DOHH2 (cell line): ENCODE measurements around the gene KLK12.

Source experiments
- H3F3A ChIP-seq: fragments of 200-600 bp; sonication (generic), shearing (Covaris generic); 2 replicates; pipeline ENCODE4 v1.6.0; 2016; ENCODE audit warnings: antibody characterized with exemption, mild to moderate bottlenecking; ENCODE audit not compliant: control insufficient read depth, insufficient read depth
- H3K27ac ChIP-seq: fragments of 200-600 bp; sonication (generic); 2 replicates; pipeline ENCODE4 v1.5.1; 2014; ENCODE audit warnings: low read depth, mild to moderate bottlenecking, low read length, moderate library complexity
- H3K27me3 ChIP-seq: fragments of 200-600 bp; sonication (generic); 2 replicates; pipeline ENCODE4 v1.6.1; 2014; ENCODE audit warnings: mild to moderate bottlenecking, low read length, mixed read lengths; ENCODE audit not compliant: control insufficient read depth
- H3K36me3 ChIP-seq: fragments of 200-600 bp; sonication (generic); 2 replicates; pipeline ENCODE4 v1.6.1; 2014; ENCODE audit warnings: mild to moderate bottlenecking, low read length, moderate library complexity, mixed read lengths; ENCODE audit not compliant: control insufficient read depth
- H3K4me1 ChIP-seq: fragments of 200-600 bp; sonication (generic); 2 replicates; pipeline ENCODE4 v1.6.1; 2014; ENCODE audit warnings: mild to moderate bottlenecking, low read length, mixed read lengths; ENCODE audit not compliant: control insufficient read depth
- H3K4me2 ChIP-seq: fragments of 200-600 bp; sonication (generic); 2 replicates; pipeline ENCODE4 v1.6.0; 2014; ENCODE audit warnings: mild to moderate bottlenecking, low read length, moderate library complexity
- H3K4me3 ChIP-seq: fragments of 200-600 bp; sonication (generic); 2 replicates; pipeline ENCODE4 v1.5.1; 2014; ENCODE audit warnings: mild to moderate bottlenecking, low read length, mixed read lengths
- H3K79me2 ChIP-seq: fragments of 200-600 bp; sonication (generic); 2 replicates; pipeline ENCODE4 v1.6.1; 2014; ENCODE audit warnings: mild to moderate bottlenecking, low read length, mixed read lengths; ENCODE audit not compliant: control insufficient read depth
- H3K9me2 ChIP-seq: fragments of 200-600 bp; sonication (generic); replicated peaks from 2 replicates; pipeline ENCODE4 v1.6.1; 2014; ENCODE audit warnings: mild to moderate bottlenecking, low read length, mixed read lengths; ENCODE audit not compliant: control insufficient read depth
- H3K9me3 ChIP-seq: fragments of 200-600 bp; sonication (generic); 2 replicates; pipeline ENCODE4 v1.6.1; 2014; ENCODE audit warnings: antibody characterized with exemption, low read length, mixed read lengths; ENCODE audit not compliant: control insufficient read depth, insufficient read depth
- H4K20me1 ChIP-seq: fragments of 200-600 bp; sonication (generic); 2 replicates; pipeline ENCODE4 v1.6.0; 2014; ENCODE audit warnings: low read depth, mild to moderate bottlenecking, antibody characterized with exemption, low read length, moderate library complexity; ENCODE audit not compliant: control insufficient read depth, insufficient read depth
- EZH2phosphoT487 ChIP-seq: fragments of 200-600 bp; sonication (generic); IDR thresholded peaks from 2 replicates; pipeline ENCODE4 v1.6.1; 2017; ENCODE audit warnings: borderline replicate concordance, mild to moderate bottlenecking, antibody characterized with exemption, low read length, moderate library complexity, mixed read lengths
- TF ChIP-seq, protein P1 (sequence below): fragments of 200-600 bp; sonication (generic); IDR thresholded peaks from one replicate; pipeline ENCODE4 v1.5.1; 2014; ENCODE audit warnings: antibody characterized with exemption, mild to moderate bottlenecking, low read depth, low read length; ENCODE audit not compliant: poor library complexity, severe bottlenecking

The KLK12 gene

DNA sequence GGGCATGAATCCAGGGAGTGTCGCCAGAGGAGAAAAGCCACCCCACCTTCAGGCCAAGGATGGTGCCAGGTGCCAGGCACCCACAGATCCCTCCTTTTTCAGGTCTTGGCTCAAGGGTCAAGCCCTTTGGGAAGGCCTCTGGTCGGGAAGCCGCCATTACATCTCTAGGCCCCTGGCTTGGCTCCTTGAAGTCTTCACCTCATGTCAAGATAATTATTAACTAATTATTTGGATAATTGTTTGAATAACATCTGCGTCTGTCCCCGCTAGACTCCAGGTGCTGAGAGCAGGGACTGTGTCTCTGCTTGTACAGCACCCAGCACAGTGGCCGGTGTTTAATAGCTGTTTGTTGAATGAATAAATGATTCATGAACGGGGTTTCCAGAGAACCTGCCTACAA, 28.9 kb upstream of the KLK12 start:
- Histone ChIP-seq H3K4me3 (no peak overlapping the region), H3K27ac (no peak overlapping the region), H3K4me1 (no peaks in the 10 kb centered on the region), H4K20me1 (no peaks in the 10 kb centered on the region), H3K4me2 (no peak overlapping the region), H3K27me3 (0 out of 2 replicates have a peak, but pooled peaks cover 4% of the 10 kb centered on the region), H3K79me2 (no peaks in the 10 kb centered on the region), H3K9me3 (no peaks in the 10 kb centered on the region), H3K36me3 (no peaks in the 10 kb centered on the region), H3F3A (no peaks in the 10 kb centered on the region), H3K9me2 (no peaks in the 10 kb centered on the region)
- TF ChIP-seq, protein P1, sequence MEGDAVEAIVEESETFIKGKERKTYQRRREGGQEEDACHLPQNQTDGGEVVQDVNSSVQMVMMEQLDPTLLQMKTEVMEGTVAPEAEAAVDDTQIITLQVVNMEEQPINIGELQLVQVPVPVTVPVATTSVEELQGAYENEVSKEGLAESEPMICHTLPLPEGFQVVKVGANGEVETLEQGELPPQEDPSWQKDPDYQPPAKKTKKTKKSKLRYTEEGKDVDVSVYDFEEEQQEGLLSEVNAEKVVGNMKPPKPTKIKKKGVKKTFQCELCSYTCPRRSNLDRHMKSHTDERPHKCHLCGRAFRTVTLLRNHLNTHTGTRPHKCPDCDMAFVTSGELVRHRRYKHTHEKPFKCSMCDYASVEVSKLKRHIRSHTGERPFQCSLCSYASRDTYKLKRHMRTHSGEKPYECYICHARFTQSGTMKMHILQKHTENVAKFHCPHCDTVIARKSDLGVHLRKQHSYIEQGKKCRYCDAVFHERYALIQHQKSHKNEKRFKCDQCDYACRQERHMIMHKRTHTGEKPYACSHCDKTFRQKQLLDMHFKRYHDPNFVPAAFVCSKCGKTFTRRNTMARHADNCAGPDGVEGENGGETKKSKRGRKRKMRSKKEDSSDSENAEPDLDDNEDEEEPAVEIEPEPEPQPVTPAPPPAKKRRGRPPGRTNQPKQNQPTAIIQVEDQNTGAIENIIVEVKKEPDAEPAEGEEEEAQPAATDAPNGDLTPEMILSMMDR, result no peak
- TF ChIP-seq EZH2phosphoT487, result no peak

DNA sequence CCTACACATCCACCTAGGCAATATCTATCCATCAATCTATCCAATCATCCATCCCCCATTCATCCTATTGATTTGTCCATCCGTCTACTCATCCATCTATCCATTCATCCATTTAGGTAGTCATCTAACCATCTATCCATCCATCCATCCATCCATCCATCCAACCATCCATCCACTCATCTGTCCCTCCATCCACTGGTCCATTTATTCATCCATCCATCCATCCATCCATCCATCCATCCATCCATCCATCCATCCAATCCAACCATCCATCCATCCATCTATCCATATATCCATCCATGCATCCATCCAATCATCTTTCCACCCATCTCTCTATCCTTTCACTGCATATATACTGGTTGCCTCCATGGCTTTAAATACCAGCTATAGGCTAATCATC, 26.2 kb upstream of the KLK12 start:
- Histone ChIP-seq H3K27me3 (peaks cover 3% of the 10 kb centered on the region; the same call in 1 of the 2 replicates), H3F3A (no peaks in the 10 kb centered on the region), H3K27ac (no peak overlapping the region), H3K4me2 (no peak overlapping the region), H3K4me1 (no peaks in the 10 kb centered on the region), H3K4me3 (no peak overlapping the region), H3K79me2 (no peaks in the 10 kb centered on the region), H3K9me3 (no peaks in the 10 kb centered on the region), H3K36me3 (no peaks in the 10 kb centered on the region), H3K9me2 (no peaks in the 10 kb centered on the region), H4K20me1 (no peaks in the 10 kb centered on the region)
- TF ChIP-seq, protein P1, result no peak
- TF ChIP-seq EZH2phosphoT487, result no peak

GRCh38 chr19:51060336-51060735, 25.5 kb upstream of the KLK12 start:
- Histone ChIP-seq H3K79me2 (no peaks in the 10 kb centered on the region), H3K4me3 (no peak overlapping the region), H3K9me2 (no peaks in the 10 kb centered on the region), H3K4me2 (no peak overlapping the region), H3K36me3 (no peaks in the 10 kb centered on the region), H3K27ac (no peak overlapping the region), H3K9me3 (no peaks in the 10 kb centered on the region), H3K4me1 (no peaks in the 10 kb centered on the region), H3K27me3 (peaks cover 6% of the 10 kb centered on the region; the same call in 1 of the 2 replicates), H4K20me1 (no peaks in the 10 kb centered on the region), H3F3A (no peaks in the 10 kb centered on the region)
- TF ChIP-seq EZH2phosphoT487, result no peak
- TF ChIP-seq, protein P1, result no peak

DNA sequence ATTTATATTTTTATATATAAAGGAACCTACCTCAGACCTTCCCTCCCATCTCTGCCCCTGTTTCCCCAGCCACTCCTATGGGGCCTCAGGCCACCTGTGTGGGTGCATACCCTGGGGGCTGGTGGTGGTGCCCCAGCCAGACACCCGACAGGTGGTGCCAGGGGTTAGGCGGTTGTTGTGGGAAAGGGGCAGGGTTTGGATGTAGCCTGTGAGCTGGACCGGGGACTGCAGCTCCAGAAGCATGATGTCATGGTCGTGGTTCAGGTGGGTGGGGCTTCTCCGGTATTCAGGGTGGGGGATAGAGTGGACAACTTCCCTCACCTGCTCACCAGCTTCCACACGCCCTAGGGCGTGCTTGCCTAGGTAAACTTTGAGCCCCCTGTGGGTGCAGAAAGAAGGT, 24.9 kb upstream of the KLK12 start:
- H3K36me3 ChIP-seq, result no peaks in the 10 kb centered on the region
- H3K79me2 ChIP-seq, result no peaks in the 10 kb centered on the region
- no peaks in the 10 kb centered on the region for H4K20me1 ChIP-seq
- no peaks in the 10 kb centered on the region for H3K4me1 ChIP-seq
- H3K4me3 ChIP-seq, result no peak overlapping the region
- no peak overlapping the region for H3K4me2 ChIP-seq
- no peaks in the 10 kb centered on the region for H3F3A ChIP-seq
- H3K9me2 ChIP-seq, result no peaks in the 10 kb centered on the region
- no peaks in the 10 kb centered on the region for H3K9me3 ChIP-seq
- H3K27ac ChIP-seq, result no peak overlapping the region
- no peak for TF ChIP-seq EZH2phosphoT487
- TF ChIP-seq, protein P1, result no peak
- H3K27me3 ChIP-seq, result peaks cover 6% of the 10 kb centered on the region; the same call in 1 of the 2 replicates
